ENCODE results near the gene AFAP1L2. TPM values are rescaled to one million over a fixed set of nuclear protein-coding genes. Genes with fewer than 3 reads are reported as not detected.

The AFAP1L2 gene
- total RNA-seq, 1 experiment from 2014 or later: not detected

GRCh38 chr10:114257498-114257897, 146.8 kb downstream of the AFAP1L2 start:
- ChIA-PET POLR2A (ENCODE audit: low non-redundant PET) (no interaction called here), CTCF (no interaction called here)
- TF ChIP-seq EZH2 (IDR thresholded peaks at IDR 0.05; ENCODE audit: borderline replicate concordance, low read depth, low read length, poor library complexity, severe bottlenecking) (no peak), CTCF (conservative IDR thresholded peaks at IDR 0.05; ENCODE audit: low read depth, low read length) (no peak)
- Histone ChIP-seq H3K36me3 (ENCODE audit: insufficient read depth, low read length, poor library complexity, severe bottlenecking) (no peaks in the 10 kb centered on the region), H3K4me3 (ENCODE audit: low read depth, low read length, poor library complexity, severe bottlenecking) (no peak overlapping the region), H3K27ac (ENCODE audit: low read depth, low read length, poor library complexity, severe bottlenecking) (no peak overlapping the region), H3K9me3 (ENCODE audit: low read depth, low read length, poor library complexity, severe bottlenecking) (no peaks in the 10 kb centered on the region), H3K4me1 (ENCODE audit: insufficient read depth, low read length, poor library complexity, severe bottlenecking) (no peaks in the 10 kb centered on the region), H3K27me3 (replicated peaks; ENCODE audit: insufficient read depth, low read depth, low read length, poor library complexity) (no peaks in the 10 kb centered on the region)
- intact Hi-C loops (cut with micrococcal nuclease; ENCODE audit: unreplicated experiment): no loop called here
- BruUV-seq (replicated peaks): no TSS peak
- DNase-seq (ENCODE audit: low spot score): no peak

GRCh38 chr10:114256822-114257221, 147.5 kb downstream of the AFAP1L2 start:
- Histone ChIP-seq H3K4me3 (ENCODE audit: low read depth, low read length, poor library complexity, severe bottlenecking) (no peak overlapping the region), H3K4me1 (ENCODE audit: insufficient read depth, low read length, poor library complexity, severe bottlenecking) (no peaks in the 10 kb centered on the region), H3K36me3 (ENCODE audit: insufficient read depth, low read length, poor library complexity, severe bottlenecking) (no peaks in the 10 kb centered on the region), H3K27ac (ENCODE audit: low read depth, low read length, poor library complexity, severe bottlenecking) (no peak overlapping the region), H3K27me3 (replicated peaks; ENCODE audit: insufficient read depth, low read depth, low read length, poor library complexity) (no peaks in the 10 kb centered on the region), H3K9me3 (ENCODE audit: low read depth, low read length, poor library complexity, severe bottlenecking) (no peaks in the 10 kb centered on the region)
- intact Hi-C loops (cut with micrococcal nuclease; ENCODE audit: unreplicated experiment): no loop called here
- ChIA-PET CTCF (no interaction called here), POLR2A (ENCODE audit: low non-redundant PET) (no interaction called here)
- TF ChIP-seq EZH2 (IDR thresholded peaks at IDR 0.05; ENCODE audit: borderline replicate concordance, low read depth, low read length, poor library complexity, severe bottlenecking): no peak
- TF ChIP-seq CTCF (conservative IDR thresholded peaks at IDR 0.05; ENCODE audit: low read depth, low read length): no peak
- BruUV-seq (replicated peaks): no TSS peak
- DNase-seq (ENCODE audit: low spot score): no peak

- intact Hi-C loops (cut with micrococcal nuclease; ENCODE audit: unreplicated experiment): no loop called here
- Histone ChIP-seq H3K9me3 (ENCODE audit: low read depth, low read length, poor library complexity, severe bottlenecking) (no peaks in the 10 kb centered on the region), H3K36me3 (ENCODE audit: insufficient read depth, low read length, poor library complexity, severe bottlenecking) (no peaks in the 10 kb centered on the region), H3K27me3 (replicated peaks; ENCODE audit: insufficient read depth, low read depth, low read length, poor library complexity) (no peaks in the 10 kb centered on the region), H3K4me1 (ENCODE audit: insufficient read depth, low read length, poor library complexity, severe bottlenecking) (no peaks in the 10 kb centered on the region), H3K4me3 (ENCODE audit: low read depth, low read length, poor library complexity, severe bottlenecking) (no peak overlapping the region), H3K27ac (ENCODE audit: low read depth, low read length, poor library complexity, severe bottlenecking) (no peak overlapping the region)
- ChIA-PET CTCF (no interaction called here), POLR2A (ENCODE audit: low non-redundant PET) (no interaction called here)
- BruUV-seq (replicated peaks): no TSS peak
- no peak for DNase-seq (ENCODE audit: low spot score)
- TF ChIP-seq CTCF (conservative IDR thresholded peaks at IDR 0.05; ENCODE audit: low read depth, low read length) (no peak), EZH2 (IDR thresholded peaks at IDR 0.05; ENCODE audit: borderline replicate concordance, low read depth, low read length, poor library complexity, severe bottlenecking) (no peak)
Measured at GRCh38 chr10:114256008-114256765, 148.1 kb downstream of the AFAP1L2 start.

All from A673 (cell line).